Adipose tissue (tissue), 3 donors: ENCODE data around the gene TMEM100. TPM values are rescaled to one million over a fixed set of nuclear protein-coding genes. Genes with fewer than 3 reads are reported as not detected.

ENCODE experiments used
- H3K27ac ChIP-seq: one replicate; pipeline ENCODE4 v1.5.1; 2013; ENCODE audit warnings: low read depth, low read length
- WGBS, 3 donors: extraction: QIAGEN DNeasy Blood & Tissue Kit; methylation state at CpG; one replicate each; pipeline ENCODE4 v1.1.7; 2013; 5-methylcytosine and 5-hydroxymethylcytosine counted together
- polyA plus RNA-seq, 3 donors: library from polyadenylated mRNA; stranded (reverse); fragments of 200-250 nt; gene quantifications; one replicate each; pipeline ENCODE4 v1.2.3, GENCODE V29; 2013
- donor health status: healthy with polysubstance abuse.
- donor health status: Bipolar disorder and iron deficiency.
- donor health status: healthy.

Gene TMEM100
- polyA plus RNA-seq, 3 donors = 4.3 to 42.6 (median 30.8) TPM

- 71 to 94% (median 89%) methylated on average over 6 of the region's 6 CpGs for WGBS, 3 donors
Measured at GRCh38 chr17:55727275-55727674, 4.6 kb upstream of the TMEM100 start.

GRCh38 chr17:55726440-55726839 is 3.8 kb upstream of the TMEM100 start:
- H3K27ac ChIP-seq = no peak overlapping the region
- 58 to 67% (median 63%) methylated on average over 2 of the region's 2 CpGs for WGBS, 3 donors

More at GRCh38 chr17:55727275-55727674, 4.6 kb upstream of the TMEM100 start:
- no peak overlapping the region for H3K27ac ChIP-seq

GRCh38 chr17:55723488-55723848 is 804 bp upstream of the TMEM100 start:
- H3K27ac ChIP-seq = no peak overlapping the region

GRCh38 chr17:55722016-55722736 is 488 bp downstream of the TMEM100 start:
- H3K27ac ChIP-seq = no peak overlapping the region
- 48 to 54% (median 48%) methylated on average over 5 of the region's 5 CpGs for WGBS, 3 donors

- WGBS, 3 donors = 68 to 90% (median 76%) methylated on average over 6 of the region's 6 CpGs
- no peak overlapping the region for H3K27ac ChIP-seq
Measured at GRCh38 chr17:55720919-55721836, 1.5 kb downstream of the TMEM100 start.

- 51 to 54% (median 53%) methylated on average over 11 of the region's 11 CpGs for WGBS, 3 donors
- no peak overlapping the region for H3K27ac ChIP-seq
Measured at GRCh38 chr17:55717898-55718735, 4.5 kb downstream of the TMEM100 start.

GRCh38 chr17:55717432-55717831 is 5.2 kb downstream of the TMEM100 start:
- no peak overlapping the region for H3K27ac ChIP-seq
- 87 to 97% (median 93%) methylated on average over 4 of the region's 4 CpGs for WGBS, 3 donors

GRCh38 chr17:55710829-55711496 is 11.7 kb downstream of the TMEM100 start:
- WGBS, 3 donors = 59 to 79% (median 72%) methylated on average over 4 of the region's 4 CpGs
- H3K27ac ChIP-seq = no peak overlapping the region

- WGBS, 3 donors = 56 to 70% (median 63%) methylated on average over 3 of the region's 3 CpGs
- no peak overlapping the region for H3K27ac ChIP-seq
Measured at GRCh38 chr17:55710410-55710809, 12.3 kb downstream of the TMEM100 start.

GRCh38 chr17:55709984-55710383 is 12.7 kb downstream of the TMEM100 start:
- H3K27ac ChIP-seq = no peak overlapping the region

GRCh38 chr17:55709440-55709839 is 13.2 kb downstream of the TMEM100 start:
- no peak overlapping the region for H3K27ac ChIP-seq
- WGBS, 3 donors = 69 to 95% (median 92%) methylated on average over 7 of the region's 7 CpGs

More at GRCh38 chr17:55709984-55710383, 12.7 kb downstream of the TMEM100 start:
- WGBS, 3 donors = 59 to 88% (median 82%) methylated on average over 4 of the region's 4 CpGs

GRCh38 chr17:55708175-55708974 is 14.3 kb downstream of the TMEM100 start:
- no peak overlapping the region for H3K27ac ChIP-seq
- 29 to 53% (median 45%) methylated on average over 8 of the region's 8 CpGs for WGBS, 3 donors

GRCh38 chr17:55706808-55707773 is 15.6 kb downstream of the TMEM100 start:
- no peak overlapping the region for H3K27ac ChIP-seq
- WGBS, 3 donors = 28 to 66% (median 53%) methylated on average over 11 of the region's 11 CpGs

- no peak overlapping the region for H3K27ac ChIP-seq
Measured at GRCh38 chr17:55705847-55706246, 16.8 kb downstream of the TMEM100 start.

GRCh38 chr17:55704401-55704800 is 18.3 kb downstream of the TMEM100 start:
- no peak overlapping the region for H3K27ac ChIP-seq
- WGBS, 3 donors = 28 to 48% (median 43%) methylated on average over 1 of the region's 1 CpG

- WGBS, 3 donors = 70 to 77% (median 77%) methylated on average over 7 of the region's 7 CpGs
- H3K27ac ChIP-seq = no peak overlapping the region
Measured at GRCh38 chr17:55702150-55702549, 20.5 kb downstream of the TMEM100 start.
